GM13976 (cell line): ENCODE data around the gene DRC7.

Experiments
- DNase-seq: peaks from one replicate; pipeline ENCODE4 v3.0.0; 2012; ENCODE audit warnings: low spot score
- CTCF ChIP-seq: IDR thresholded peaks from 2 replicates; pipeline ENCODE4 v1.5.1; 2012; ENCODE audit warnings: borderline replicate concordance, mild to moderate bottlenecking; ENCODE audit not compliant: insufficient read depth; ENCODE audit errors: extremely low read depth, missing control alignments, control extremely low read depth
- in situ Hi-C: fragments of 300-500 bp; cut with MboI; formaldehyde crosslinking; loops from one replicate; pipeline ENCODE4 v1.12.0; 2022; ENCODE audit warnings: low sequenced_read_pairs, mixed read lengths, inconsistent platforms; ENCODE audit not compliant: unreplicated experiment

Gene DRC7

GRCh38 chr16:57764006-57764340, 69.4 kb downstream of the DRC7 start:
- no peak for DNase-seq
- TF ChIP-seq CTCF: no peak
- in situ Hi-C loops: no loop called here

GRCh38 chr16:57764341-57765159, 69.9 kb downstream of the DRC7 start:
- peak; percentile 79 for DNase-seq
- TF ChIP-seq CTCF: no peak
- in situ Hi-C loops: no loop called here

- no peak for TF ChIP-seq CTCF
- DNase-seq: no peak
- in situ Hi-C loops: no loop called here
Observed at GRCh38 chr16:57765160-57765728, 70.6 kb downstream of the DRC7 start.

GRCh38 chr16:57766714-57767348, 72.2 kb downstream of the DRC7 start:
- no peak for TF ChIP-seq CTCF
- no peak for DNase-seq
- in situ Hi-C loops: no loop called here

- no peak for DNase-seq
- in situ Hi-C loops: no loop called here
- no peak for TF ChIP-seq CTCF
Observed at GRCh38 chr16:57769541-57770145, 75.0 kb downstream of the DRC7 start.

- no peak for DNase-seq
- in situ Hi-C loops: no loop called here
Observed at GRCh38 chr16:57770361-57770760, 75.8 kb downstream of the DRC7 start.

More at GRCh38 chr16:57770361-57770760, 75.8 kb downstream of the DRC7 start:
- no peak for TF ChIP-seq CTCF
